ENCODE data around the gene MOCS1. TPM values are rescaled to one million over a fixed set of nuclear protein-coding genes. Genes with fewer than 3 reads are reported as not detected.

Gene MOCS1
- total RNA-seq, 1 donor from 2014 or later, result 11.3 TPM

- H3K27me3 ChIP-seq, result no peaks in the 10 kb centered on the region
- no peaks in the 10 kb centered on the region for H4K20me1 ChIP-seq (ENCODE audit: low read depth)
- H3K4me1 ChIP-seq, result no peaks in the 10 kb centered on the region
- no peak overlapping the region for H3K4me2 ChIP-seq
- no peaks in the 10 kb centered on the region for H3K79me2 ChIP-seq (ENCODE audit: low read depth)
- H3K4me1 Mint-ChIP-seq, result no peaks in the 10 kb centered on the region
- H3K27me3 Mint-ChIP-seq (ENCODE audit: insufficient read depth, low read depth), result no peaks in the 10 kb centered on the region
- H3K27ac Mint-ChIP-seq, result no peak overlapping the region
- H3K9ac ChIP-seq, result no peak overlapping the region
- H3K36me3 Mint-ChIP-seq, result no peaks in the 10 kb centered on the region
- no peak overlapping the region for H3K27ac ChIP-seq
- no peaks in the 10 kb centered on the region for H3K36me3 ChIP-seq
- no peak for DNase-seq (ENCODE audit: low spot score)
- TF ChIP-seq CTCF (IDR thresholded peaks at IDR 0.05) (no peak), EZH2 (IDR thresholded peaks at IDR 0.05) (no peak), EZH2phosphoT487 (IDR thresholded peaks at IDR 0.05) (no peak)
- H3F3A ChIP-seq (ENCODE audit: low read depth), result no peaks in the 10 kb centered on the region
- H3K9me3 Mint-ChIP-seq, result no peaks in the 10 kb centered on the region
- no peak overlapping the region for H2AFZ ChIP-seq (replicated peaks)
- no peak overlapping the region for H3K4me3 Mint-ChIP-seq
- no peak overlapping the region for H3K4me3 ChIP-seq
- H3K9me3 ChIP-seq (ENCODE audit: low read depth), result no peaks in the 10 kb centered on the region
Measured at GRCh38 chr6:39945626-39946025, 11.4 kb upstream of the MOCS1 start.

GRCh38 chr6:39942903-39943580, 8.8 kb upstream of the MOCS1 start:
- no peak overlapping the region for H3K27ac ChIP-seq
- TF ChIP-seq EZH2phosphoT487 (IDR thresholded peaks at IDR 0.05) (no peak), CTCF (IDR thresholded peaks at IDR 0.05) (no peak), EZH2 (IDR thresholded peaks at IDR 0.05) (no peak)
- no peaks in the 10 kb centered on the region for H3F3A ChIP-seq (ENCODE audit: low read depth)
- Mint-ChIP-seq H3K27ac (no peak overlapping the region), H3K36me3 (no peaks in the 10 kb centered on the region), H3K9me3 (no peaks in the 10 kb centered on the region), H3K4me3 (no peak overlapping the region), H3K27me3 (ENCODE audit: insufficient read depth, low read depth) (no peaks in the 10 kb centered on the region), H3K4me1 (peaks cover 14% of the 10 kb centered on the region)
- no peak overlapping the region for H3K4me2 ChIP-seq
- no peaks in the 10 kb centered on the region for H3K79me2 ChIP-seq (ENCODE audit: low read depth)
- no peaks in the 10 kb centered on the region for H3K36me3 ChIP-seq
- H2AFZ ChIP-seq (replicated peaks), result no peak overlapping the region
- no peaks in the 10 kb centered on the region for H3K9me3 ChIP-seq (ENCODE audit: low read depth)
- H3K4me1 ChIP-seq, result peaks cover 10% of the 10 kb centered on the region
- no peak overlapping the region for H3K4me3 ChIP-seq
- H3K27me3 ChIP-seq, result no peaks in the 10 kb centered on the region
- no peak for DNase-seq (ENCODE audit: low spot score)
- H4K20me1 ChIP-seq (ENCODE audit: low read depth), result no peaks in the 10 kb centered on the region
- H3K9ac ChIP-seq, result no peak overlapping the region

GRCh38 chr6:39941820-39942219, 7.6 kb upstream of the MOCS1 start:
- Histone ChIP-seq H4K20me1 (ENCODE audit: low read depth) (no peaks in the 10 kb centered on the region), H2AFZ (replicated peaks) (no peak overlapping the region), H3K27me3 (no peaks in the 10 kb centered on the region), H3K9me3 (ENCODE audit: low read depth) (no peaks in the 10 kb centered on the region), H3K4me2 (no peak overlapping the region), H3K27ac (no peak overlapping the region), H3K9ac (no peak overlapping the region), H3K79me2 (ENCODE audit: low read depth) (no peaks in the 10 kb centered on the region), H3F3A (ENCODE audit: low read depth) (no peaks in the 10 kb centered on the region), H3K4me1 (peaks cover 15% of the 10 kb centered on the region), H3K36me3 (no peaks in the 10 kb centered on the region), H3K4me3 (no peak overlapping the region)
- Mint-ChIP-seq H3K4me3 (no peak overlapping the region), H3K9me3 (no peaks in the 10 kb centered on the region), H3K36me3 (no peaks in the 10 kb centered on the region), H3K4me1 (peaks cover 19% of the 10 kb centered on the region), H3K27ac (no peak overlapping the region), H3K27me3 (ENCODE audit: insufficient read depth, low read depth) (no peaks in the 10 kb centered on the region)
- TF ChIP-seq EZH2 (IDR thresholded peaks at IDR 0.05) (no peak), CTCF (IDR thresholded peaks at IDR 0.05) (no peak)
- no peak for DNase-seq (ENCODE audit: low spot score)
